Ishikawa (cell line): Measurements from ENCODE around the gene PRR3.

Experiments used
- CEBPB ChIP-seq: IDR thresholded peaks from 2 replicates; pipeline ENCODE4 v1.6.1; 2012
- CREB1 ChIP-seq: IDR thresholded peaks from 2 replicates; pipeline ENCODE4 v1.6.1; 2012; ENCODE audit warnings: low read depth
- EGR1 ChIP-seq: IDR thresholded peaks from 2 replicates; pipeline ENCODE4 v1.6.1; 2012
- EP300 ChIP-seq: IDR thresholded peaks from 2 replicates; pipeline ENCODE4 v1.6.1; 2012; ENCODE audit warnings: borderline replicate concordance
- FOXM1 ChIP-seq: IDR thresholded peaks from 2 replicates; pipeline ENCODE4 v1.6.1; 2012; ENCODE audit warnings: low read depth, borderline replicate concordance
- NFIC ChIP-seq: IDR thresholded peaks from 2 replicates; pipeline ENCODE4 v1.6.1; 2012
- RAD21 ChIP-seq: IDR thresholded peaks from 2 replicates; pipeline ENCODE4 v1.6.1; 2012; ENCODE audit warnings: low read depth
- TAF1 ChIP-seq: IDR thresholded peaks from 2 replicates; pipeline ENCODE4 v1.6.1; 2012; ENCODE audit warnings: low read depth, mild to moderate bottlenecking
- TCF12 ChIP-seq: IDR thresholded peaks from 2 replicates; pipeline ENCODE4 v1.6.1; 2012; ENCODE audit warnings: low read depth
- TEAD4 ChIP-seq: IDR thresholded peaks from 2 replicates; pipeline ENCODE4 v1.6.1; 2012
- YY1 ChIP-seq: IDR thresholded peaks from 2 replicates; pipeline ENCODE4 v1.6.1; 2012; ENCODE audit warnings: low read depth
- ZBTB7A ChIP-seq: IDR thresholded peaks from 2 replicates; pipeline ENCODE4 v1.6.1; 2012; ENCODE audit warnings: low read depth
- TF ChIP-seq, protein P1 (sequence below): IDR thresholded peaks from 2 replicates; pipeline ENCODE4 v1.6.1; 2012
- TF ChIP-seq, protein P2 (sequence below): IDR thresholded peaks from 2 replicates; pipeline ENCODE4 v1.6.1; 2012; ENCODE audit warnings: low read depth, mild to moderate bottlenecking
- TF ChIP-seq, protein P3 (sequence below): IDR thresholded peaks from 2 replicates; pipeline ENCODE4 v1.6.1; 2012

Gene PRR3

DNA sequence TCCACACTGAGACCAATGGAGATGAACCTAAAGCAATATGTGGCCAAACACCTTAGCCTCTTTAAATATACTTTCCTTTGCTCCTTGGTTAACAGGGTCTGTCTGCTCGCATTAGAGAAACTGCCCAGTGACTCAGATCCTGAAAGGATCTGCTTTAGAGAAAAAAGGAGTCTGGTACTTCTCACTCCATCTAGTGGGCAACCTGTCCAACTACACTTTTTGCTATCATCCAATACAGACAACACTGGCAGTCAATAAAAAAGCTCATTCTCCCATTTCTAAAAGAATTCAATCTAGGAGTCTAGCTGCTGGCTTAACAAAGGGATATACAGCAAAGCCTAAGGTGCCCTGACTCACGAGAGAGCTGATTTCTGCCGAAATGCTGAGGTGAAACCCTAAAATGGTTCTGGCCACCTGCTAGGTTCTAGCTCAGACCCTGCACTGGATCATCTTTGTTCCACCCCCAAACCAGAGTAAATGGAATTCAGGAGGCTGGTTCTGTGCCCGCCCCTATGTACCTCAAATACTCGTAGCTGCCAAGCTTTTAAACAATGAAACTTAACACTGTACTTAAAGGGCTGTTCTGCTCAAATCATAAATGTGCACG is 12.3 kb upstream of the PRR3 start:
- TF ChIP-seq RAD21 (peak; percentile 53), CEBPB (no peak)

DNA sequence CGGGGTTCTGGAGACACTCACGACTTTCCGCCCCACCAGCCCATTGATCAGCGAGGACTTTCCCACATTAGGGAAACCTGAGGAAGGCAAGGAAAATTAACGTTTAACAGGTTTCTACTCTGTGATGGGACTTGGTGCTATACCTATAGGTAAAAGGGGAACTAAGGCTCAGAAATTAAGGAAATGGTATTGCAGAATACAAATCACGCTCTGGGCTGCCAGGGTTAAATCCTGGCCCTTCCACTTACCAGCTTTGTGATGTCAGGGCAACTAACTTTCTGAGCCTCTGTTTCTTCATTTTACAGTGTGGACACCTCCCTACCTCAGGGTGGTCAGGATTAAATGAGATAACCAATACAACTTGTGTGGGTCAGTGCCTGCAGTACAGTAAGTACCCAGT is 9.6 kb upstream of the PRR3 start:
- TF ChIP-seq FOXM1 (no peak), TAF1 (no peak), EGR1 (no peak), YY1 (no peak), NFIC (no peak), RAD21 (no peak), TEAD4 (no peak), ZBTB7A (no peak), CEBPB (no peak), EP300 (no peak), CREB1 (no peak)
- TF ChIP-seq, protein P1, sequence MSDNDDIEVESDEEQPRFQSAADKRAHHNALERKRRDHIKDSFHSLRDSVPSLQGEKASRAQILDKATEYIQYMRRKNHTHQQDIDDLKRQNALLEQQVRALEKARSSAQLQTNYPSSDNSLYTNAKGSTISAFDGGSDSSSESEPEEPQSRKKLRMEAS: no peak
- TF ChIP-seq, protein P2, sequence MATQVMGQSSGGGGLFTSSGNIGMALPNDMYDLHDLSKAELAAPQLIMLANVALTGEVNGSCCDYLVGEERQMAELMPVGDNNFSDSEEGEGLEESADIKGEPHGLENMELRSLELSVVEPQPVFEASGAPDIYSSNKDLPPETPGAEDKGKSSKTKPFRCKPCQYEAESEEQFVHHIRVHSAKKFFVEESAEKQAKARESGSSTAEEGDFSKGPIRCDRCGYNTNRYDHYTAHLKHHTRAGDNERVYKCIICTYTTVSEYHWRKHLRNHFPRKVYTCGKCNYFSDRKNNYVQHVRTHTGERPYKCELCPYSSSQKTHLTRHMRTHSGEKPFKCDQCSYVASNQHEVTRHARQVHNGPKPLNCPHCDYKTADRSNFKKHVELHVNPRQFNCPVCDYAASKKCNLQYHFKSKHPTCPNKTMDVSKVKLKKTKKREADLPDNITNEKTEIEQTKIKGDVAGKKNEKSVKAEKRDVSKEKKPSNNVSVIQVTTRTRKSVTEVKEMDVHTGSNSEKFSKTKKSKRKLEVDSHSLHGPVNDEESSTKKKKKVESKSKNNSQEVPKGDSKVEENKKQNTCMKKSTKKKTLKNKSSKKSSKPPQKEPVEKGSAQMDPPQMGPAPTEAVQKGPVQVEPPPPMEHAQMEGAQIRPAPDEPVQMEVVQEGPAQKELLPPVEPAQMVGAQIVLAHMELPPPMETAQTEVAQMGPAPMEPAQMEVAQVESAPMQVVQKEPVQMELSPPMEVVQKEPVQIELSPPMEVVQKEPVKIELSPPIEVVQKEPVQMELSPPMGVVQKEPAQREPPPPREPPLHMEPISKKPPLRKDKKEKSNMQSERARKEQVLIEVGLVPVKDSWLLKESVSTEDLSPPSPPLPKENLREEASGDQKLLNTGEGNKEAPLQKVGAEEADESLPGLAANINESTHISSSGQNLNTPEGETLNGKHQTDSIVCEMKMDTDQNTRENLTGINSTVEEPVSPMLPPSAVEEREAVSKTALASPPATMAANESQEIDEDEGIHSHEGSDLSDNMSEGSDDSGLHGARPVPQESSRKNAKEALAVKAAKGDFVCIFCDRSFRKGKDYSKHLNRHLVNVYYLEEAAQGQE: no peak
- TF ChIP-seq, protein P3, sequence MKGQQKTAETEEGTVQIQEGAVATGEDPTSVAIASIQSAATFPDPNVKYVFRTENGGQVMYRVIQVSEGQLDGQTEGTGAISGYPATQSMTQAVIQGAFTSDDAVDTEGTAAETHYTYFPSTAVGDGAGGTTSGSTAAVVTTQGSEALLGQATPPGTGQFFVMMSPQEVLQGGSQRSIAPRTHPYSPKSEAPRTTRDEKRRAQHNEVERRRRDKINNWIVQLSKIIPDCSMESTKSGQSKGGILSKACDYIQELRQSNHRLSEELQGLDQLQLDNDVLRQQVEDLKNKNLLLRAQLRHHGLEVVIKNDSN: no peak

DNA sequence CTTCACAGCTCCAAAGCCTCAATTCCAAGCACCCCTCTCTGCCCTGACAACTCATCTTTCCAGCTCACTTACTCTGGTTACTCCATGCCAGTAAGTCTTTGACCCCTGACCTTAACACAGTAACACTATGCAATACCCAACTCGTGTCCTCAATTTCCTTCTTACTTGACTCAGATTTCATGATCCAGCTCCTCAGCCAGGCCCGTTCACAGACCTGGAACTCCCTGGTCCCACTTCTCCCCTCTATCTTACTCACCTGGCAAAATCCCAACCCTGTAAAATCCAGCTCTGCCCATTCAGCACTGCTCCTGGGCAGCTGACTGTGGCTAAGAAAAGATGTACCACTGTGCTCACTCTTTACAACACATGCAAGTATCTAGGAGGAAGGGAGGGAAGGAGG is 8.7 kb upstream of the PRR3 start:
- TF ChIP-seq CEBPB (no peak), EGR1 (no peak), ZBTB7A (no peak), CREB1 (no peak), RAD21 (no peak), TAF1 (no peak), EP300 (no peak), NFIC (no peak), FOXM1 (no peak), YY1 (no peak), TCF12 (no peak), TEAD4 (no peak)
- TF ChIP-seq, protein P2: no peak
- TF ChIP-seq, protein P1: no peak
- TF ChIP-seq, protein P3: no peak

DNA sequence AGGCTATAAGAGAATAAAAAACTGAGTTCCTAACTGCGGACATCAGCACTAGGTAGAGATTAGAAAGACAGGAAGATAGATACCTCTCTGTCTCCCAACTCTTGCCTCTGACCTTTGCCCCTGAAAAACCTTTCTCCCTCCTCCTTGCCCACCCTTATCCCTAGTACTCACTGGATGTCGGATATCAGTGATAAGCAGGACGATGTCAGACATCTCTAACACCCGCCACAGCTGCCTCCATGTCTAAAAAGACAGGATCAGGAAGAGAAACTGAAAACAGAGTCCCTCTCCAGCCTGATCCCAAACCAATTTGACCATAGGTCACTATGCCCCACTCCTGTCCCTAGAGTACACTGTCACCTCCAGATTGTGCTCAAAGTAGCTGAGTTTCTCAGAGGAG is 2.7 kb upstream of the PRR3 start:
- TF ChIP-seq CREB1 (no peak), FOXM1 (no peak), NFIC (no peak), EP300 (no peak), YY1 (no peak), ZBTB7A (no peak), TAF1 (no peak), CEBPB (no peak), RAD21 (no peak), TCF12 (no peak), TEAD4 (no peak), EGR1 (no peak)
- TF ChIP-seq, protein P2: no peak
- TF ChIP-seq, protein P3: no peak
- TF ChIP-seq, protein P1: no peak
